NCI-H1105 treated with DMSO at 0.1 percent for 48 hours (cell line): ENCODE measurements around the gene LRRFIP2.
A peak's percentile ranks its signal among the peaks of the same experiment; 100 is the strongest.

Source experiments
- DNase-seq: peaks from one replicate; lab custom pipeline; 2025; lab: John Stamatoyannopoulos, UW

Gene LRRFIP2

GRCh38 chr3:37115446-37115845 is 58.9 kb downstream of the LRRFIP2 start:
- no peak for DNase-seq

- DNase-seq = no peak
Measured at GRCh38 chr3:37114251-37115145, 59.9 kb downstream of the LRRFIP2 start.

- DNase-seq = no peak
Measured at GRCh38 chr3:37112987-37113386, 61.4 kb downstream of the LRRFIP2 start.

GRCh38 chr3:37111199-37111598 is 63.2 kb downstream of the LRRFIP2 start:
- DNase-seq = no peak

- DNase-seq = no peak
Measured at GRCh38 chr3:37107846-37108245, 66.5 kb downstream of the LRRFIP2 start.

- no peak for DNase-seq
Measured at GRCh38 chr3:37103103-37103808, 71.1 kb downstream of the LRRFIP2 start.

- no peak for DNase-seq
Measured at GRCh38 chr3:37100411-37100810, 74.0 kb downstream of the LRRFIP2 start.

- no peak for DNase-seq
Measured at GRCh38 chr3:37099469-37099868, 74.9 kb downstream of the LRRFIP2 start.

GRCh38 chr3:37098884-37099283 is 75.5 kb downstream of the LRRFIP2 start:
- DNase-seq = no peak

- no peak for DNase-seq
Measured at GRCh38 chr3:37097776-37098175, 76.6 kb downstream of the LRRFIP2 start.

- DNase-seq = no peak
Measured at GRCh38 chr3:37096975-37097374, 77.4 kb downstream of the LRRFIP2 start.

- DNase-seq = no peak
Measured at GRCh38 chr3:37096288-37096687, 78.1 kb downstream of the LRRFIP2 start.

GRCh38 chr3:37094636-37095035 is 79.7 kb downstream of the LRRFIP2 start:
- no peak for DNase-seq

- DNase-seq = no peak
Measured at GRCh38 chr3:37093481-37093880, 80.9 kb downstream of the LRRFIP2 start.

- no peak for DNase-seq
Measured at GRCh38 chr3:37092484-37092883, 81.9 kb downstream of the LRRFIP2 start.

- no peak for DNase-seq
Measured at GRCh38 chr3:37087870-37088269, 86.5 kb downstream of the LRRFIP2 start.

GRCh38 chr3:37086918-37087317 is 87.5 kb downstream of the LRRFIP2 start:
- no peak for DNase-seq

GRCh38 chr3:37082317-37082716 is 92.1 kb downstream of the LRRFIP2 start:
- DNase-seq = no peak

- no peak for DNase-seq
Measured at GRCh38 chr3:37075955-37076354, 98.4 kb downstream of the LRRFIP2 start.

- DNase-seq = no peak
Measured at GRCh38 chr3:37074178-37074577, 100.2 kb downstream of the LRRFIP2 start.

- peak; percentile 19 for DNase-seq
Measured at GRCh38 chr3:37072892-37073291, 101.5 kb downstream of the LRRFIP2 start.

GRCh38 chr3:37071921-37072320 is 102.5 kb downstream of the LRRFIP2 start:
- DNase-seq = no peak

GRCh38 chr3:37068031-37068430 is 106.4 kb downstream of the LRRFIP2 start:
- DNase-seq = no peak
